Endothelial cell of umbilical vein (primary cell): Measurements from ENCODE around the gene THEM4. TPM values are rescaled to one million over a fixed set of nuclear protein-coding genes. Genes with fewer than 3 reads are reported as not detected.

ENCODE experiments used
- BruUV-seq: library from RNA; stranded (reverse); fragments of 400-500 nt; replicated peaks from 2 replicates; lab custom pipeline; 2021; lab: Mats Ljungman, UMichigan
- CTCF ChIA-PET: fragments of 300-600, 350-600 bp; sonication (Branson Sonifier 250); formaldehyde crosslinking; loops from one replicate; lab custom pipeline; 2021; ENCODE audit warnings: antibody characterized with exemption, inconsistent platforms; lab: Charles Lee
- POLR2A ChIA-PET: fragments of 300-600, 350-600 bp; sonication (Branson Sonifier 250); formaldehyde crosslinking; loops from one replicate; lab custom pipeline; 2021; ENCODE audit warnings: antibody characterized with exemption, inconsistent platforms; lab: Charles Lee
- DNase-seq: peaks from one replicate; pipeline ENCODE4 v3.0.0-alpha.2; 2011; ENCODE audit warnings: low read depth, low spot score
- FAIRE-seq: peaks from 2 replicates; lab custom pipeline; 2011; peaks lifted over from hg19 to GRCh38; lab: Jason Lieb, UNC
- H2AFZ ChIP-seq: 2 replicates; pipeline ENCODE4 v1.6.0; 2012; ENCODE audit warnings: low read depth, low read length, control low read depth, inconsistent platforms
- H3K27ac ChIP-seq: 2 replicates; pipeline ENCODE4 v1.5.1; 2011; ENCODE audit warnings: low read depth, mild to moderate bottlenecking, control low read depth, low read length, moderate library complexity; ENCODE audit not compliant: insufficient read depth
- H3K27me3 ChIP-seq, 2 experiments: 2 replicates each; pipeline versions ENCODE4 v1.6.0 to v1.6.1; 2011; ENCODE audit warnings: low read length in 2 of 2, mixed read lengths in 1 of 2; ENCODE audit not compliant: control insufficient read depth in 2 of 2, insufficient read depth in 2 of 2
- H3K36me3 ChIP-seq, 2 experiments: 2 replicates in 1 of 2; 3 replicates in 1 of 2; pipeline ENCODE4 v1.5.1; 2011; ENCODE audit warnings: low read length in 2 of 2, mild to moderate bottlenecking in 1 of 2, moderate library complexity in 1 of 2; ENCODE audit not compliant: control insufficient read depth in 2 of 2, insufficient read depth in 2 of 2; ENCODE audit errors: extremely low read depth in 1 of 2
- H3K4me1 ChIP-seq: 3 replicates; pipeline ENCODE4 v1.5.1; 2011; ENCODE audit warnings: mild to moderate bottlenecking, low read length; ENCODE audit not compliant: control insufficient read depth, insufficient read depth; ENCODE audit errors: extremely low read depth
- H3K4me2 ChIP-seq: 2 replicates; pipeline ENCODE4 v1.6.1; 2011; ENCODE audit warnings: low read length, control low read depth, mixed read lengths; ENCODE audit not compliant: insufficient read depth
- H3K4me3 ChIP-seq, 3 experiments: fragments of 200-600 bp in 1 of 3; sonication (generic), shearing (Covaris generic) in 1 of 3; replicated peaks in 1 of 3; 2 replicates each; pipeline ENCODE4 v1.5.1; 2011 to 2016; ENCODE audit warnings: control low read depth in 3 of 3, low read length in 3 of 3, mild to moderate bottlenecking in 2 of 3, inconsistent platforms in 1 of 3, low read depth in 1 of 3, moderate library complexity in 1 of 3; ENCODE audit not compliant: insufficient read depth in 1 of 3
- H3K79me2 ChIP-seq: 2 replicates; pipeline ENCODE4 v1.6.0; 2012; ENCODE audit warnings: low read length, inconsistent platforms; ENCODE audit not compliant: control insufficient read depth, insufficient read depth
- H3K9ac ChIP-seq: replicated peaks from 2 replicates; pipeline ENCODE3; 2011; ENCODE audit warnings: low read length, control low read depth; ENCODE audit not compliant: insufficient read depth; ENCODE audit errors: extremely low read depth
- H3K9me1 ChIP-seq: replicated peaks from 3 replicates; pipeline ENCODE4 v1.6.0; 2011; ENCODE audit warnings: mild to moderate bottlenecking, low read length; ENCODE audit not compliant: control insufficient read depth, insufficient read depth; ENCODE audit errors: extremely low read depth
- H3K9me3 ChIP-seq: replicated peaks from 2 replicates; pipeline ENCODE4 v1.5.1; 2012; ENCODE audit warnings: low read length, inconsistent platforms; ENCODE audit not compliant: control insufficient read depth, insufficient read depth
- H4K20me1 ChIP-seq: replicated peaks from 2 replicates; pipeline ENCODE3; 2011; ENCODE audit warnings: mild to moderate bottlenecking, low read length; ENCODE audit not compliant: control insufficient read depth, insufficient read depth; ENCODE audit errors: extremely low read depth
- EZH2 ChIP-seq: IDR thresholded peaks from 2 replicates; pipeline ENCODE4 v1.6.1; 2012; ENCODE audit warnings: borderline replicate concordance, low read depth, mild to moderate bottlenecking, moderate library complexity, low read length, inconsistent platforms; ENCODE audit not compliant: severe bottlenecking
- FOS ChIP-seq: IDR thresholded peaks from 2 replicates; pipeline ENCODE4 v1.6.1; 2011; ENCODE audit warnings: mild to moderate bottlenecking, low read length, moderate library complexity, borderline replicate concordance; ENCODE audit not compliant: insufficient read depth
- GATA2 ChIP-seq: IDR thresholded peaks from 2 replicates; pipeline ENCODE4 v1.7.0; 2011; ENCODE audit warnings: low read depth, mild to moderate bottlenecking, moderate library complexity, mixed read lengths, low read length; ENCODE audit not compliant: insufficient read length, insufficient read depth
- JUN ChIP-seq: IDR thresholded peaks from 2 replicates; pipeline ENCODE4 v1.6.1; 2011; ENCODE audit warnings: borderline replicate concordance, low read depth; ENCODE audit not compliant: insufficient read length, insufficient read depth
- MAX ChIP-seq: IDR thresholded peaks from 2 replicates; pipeline ENCODE4 v1.6.1; 2011; ENCODE audit not compliant: insufficient read depth, insufficient read length
- MYC ChIP-seq: IDR thresholded peaks from one replicate; pipeline ENCODE4 v1.6.1; 2011; ENCODE audit warnings: mild to moderate bottlenecking, low read depth, low read length
- POLR2AphosphoS5 ChIP-seq: IDR thresholded peaks from 2 replicates; pipeline ENCODE4 v1.6.1; 2012; ENCODE audit warnings: low read depth, mild to moderate bottlenecking, control low read depth, low read length, moderate library complexity; ENCODE audit not compliant: insufficient read depth
- dilution Hi-C: fragments of 300-500 bp; cut with MboI; formaldehyde crosslinking; loops from one replicate; pipeline ENCODE4 v1.15.0; 2019; ENCODE audit warnings: low sequenced_read_pairs; ENCODE audit not compliant: extremely low pct_ligation_motif_present
- intact Hi-C: fragments of 100-400 bp; cut with micrococcal nuclease; formaldehyde crosslinking; loops from one replicate; pipeline ENCODE4 v1.10.0; 2022
- polyA plus RNA-seq, 4 experiments: library from polyadenylated mRNA; depleted of rRNA in 3 of 4; stranded (reverse) in 3 of 4; unstranded in 1 of 4; fragments of >200 nt; gene quantifications; 2 replicates each; pipeline versions ENCODE4 v1.2.1 to v1.2.3, GENCODE V29; 2011 to 2012; ENCODE audit warnings: missing spikeins in 1 of 4
- total RNA-seq: library from RNA; stranded (reverse); gene quantifications from 2 replicates; pipeline ENCODE4 v1.2.3, GENCODE V29; 2021

The THEM4 gene
- total and polyA plus RNA-seq, 2 donors (not counting 3 experiments of a cell fraction or from before 2014, with no cell fraction given): 22.3 to 24.9 TPM

GRCh38 chr1:151825751-151826660, 83.3 kb downstream of the THEM4 start:
- Histone ChIP-seq H3K4me3 (no peak overlapping the region), H3K36me3 (no peaks in the 10 kb centered on the region), H3K27me3 (peaks cover 0 to 3% of the 10 kb centered on the region in 2 experiments), H2AFZ (no peak overlapping the region), H3K79me2 (no peaks in the 10 kb centered on the region), H3K4me2 (no peak overlapping the region), H3K4me1 (peaks cover 11% of the 10 kb centered on the region), H3K27ac (no peak overlapping the region), H3K9me3 (no peaks in the 10 kb centered on the region), H3K9ac (no peak overlapping the region), H3K9me1 (no peaks in the 10 kb centered on the region), H4K20me1 (no peaks in the 10 kb centered on the region)
- intact Hi-C loops (no loop called here), dilution Hi-C loops (no loop called here)
- TF ChIP-seq JUN (no peak), MYC (no peak), GATA2 (no peak), POLR2AphosphoS5 (no peak), FOS (no peak), MAX (no peak), EZH2 (no peak)
- DNase-seq (no peak), FAIRE-seq (no peak)
- CTCF ChIA-PET: interaction anchor here (1.0 kb wide), 1 partner anchor 23 kb away, joined by 3 read pairs; no protein-coding TSS in a partner anchor
- POLR2A ChIA-PET: no interaction called here
- no TSS peak for BruUV-seq
